BLaER1 (cell line): ENCODE measurements around the gene MAF.

Source experiments
- H3K27ac ChIP-seq: shearing (Covaris generic); formaldehyde crosslinking; 2 replicates; pipeline ENCODE4 v1.8.1; 2022
- H3K27me3 ChIP-seq: shearing (Covaris generic); formaldehyde crosslinking; 2 replicates; pipeline ENCODE4 v1.8.1; 2022
- H3K36me3 ChIP-seq: shearing (Covaris generic); formaldehyde crosslinking; 2 replicates; pipeline ENCODE4 v1.8.1; 2022
- H3K4me1 ChIP-seq: shearing (Covaris generic); formaldehyde crosslinking; 2 replicates; pipeline ENCODE4 v1.8.1; 2022
- H3K4me2 ChIP-seq: shearing (Covaris generic); formaldehyde crosslinking; 2 replicates; pipeline ENCODE4 v1.8.1; 2022
- H3K4me3 ChIP-seq: shearing (Covaris generic); formaldehyde crosslinking; 2 replicates; pipeline ENCODE4 v1.8.1; 2022
- H3K9ac ChIP-seq: shearing (Covaris generic); formaldehyde crosslinking; 2 replicates; pipeline ENCODE4 v1.8.1; 2022
- H3K9me3 ChIP-seq: shearing (Covaris generic); formaldehyde crosslinking; 2 replicates; pipeline ENCODE4 v1.8.1; 2022
- H4K20me1 ChIP-seq: shearing (Covaris generic); formaldehyde crosslinking; 2 replicates; pipeline ENCODE4 v1.8.1; 2022
- Cebpa-rat ChIP-seq: shearing (Covaris generic); IDR thresholded peaks from 2 replicates; pipeline ENCODE4 v1.8.1; 2022

The MAF gene

GRCh38 chr16:79559532-79559931, 41.0 kb downstream of the MAF start:
- Histone ChIP-seq H3K4me1 (no peaks in the 10 kb centered on the region), H4K20me1 (no peaks in the 10 kb centered on the region), H3K9me3 (peaks cover 3% of the 10 kb centered on the region; the same call in 1 of the 2 replicates), H3K36me3 (no peaks in the 10 kb centered on the region), H3K27me3 (no peaks in the 10 kb centered on the region), H3K27ac (no peak overlapping the region), H3K4me3 (no peak overlapping the region), H3K4me2 (no peak overlapping the region), H3K9ac (no peak overlapping the region)
- no peak for TF ChIP-seq Cebpa-rat

GRCh38 chr16:79557421-79557820, 43.1 kb downstream of the MAF start:
- Histone ChIP-seq H3K4me2 (no peak overlapping the region), H3K9me3 (peaks cover 3% of the 10 kb centered on the region; the same call in 1 of the 2 replicates), H3K4me1 (no peaks in the 10 kb centered on the region), H3K9ac (no peak overlapping the region), H3K36me3 (no peaks in the 10 kb centered on the region), H4K20me1 (no peaks in the 10 kb centered on the region), H3K27ac (no peak overlapping the region), H3K4me3 (no peak overlapping the region), H3K27me3 (no peaks in the 10 kb centered on the region)
- no peak for TF ChIP-seq Cebpa-rat

- H3K27me3 ChIP-seq: no peaks in the 10 kb centered on the region
- no peak overlapping the region for H3K27ac ChIP-seq
- no peaks in the 10 kb centered on the region for H3K4me1 ChIP-seq
- no peak overlapping the region for H3K4me2 ChIP-seq
- peaks cover 3% of the 10 kb centered on the region; the same call in 1 of the 2 replicates for H3K9me3 ChIP-seq
- no peaks in the 10 kb centered on the region for H4K20me1 ChIP-seq
- no peak overlapping the region for H3K4me3 ChIP-seq
- no peak for TF ChIP-seq Cebpa-rat
- no peak overlapping the region for H3K9ac ChIP-seq
- H3K36me3 ChIP-seq: no peaks in the 10 kb centered on the region
These were observed 45.6 kb downstream of the MAF start for GRCh38 chr16:79554912-79555311.

- Histone ChIP-seq H3K27ac (no peak overlapping the region), H3K4me1 (no peaks in the 10 kb centered on the region), H3K36me3 (no peaks in the 10 kb centered on the region), H3K27me3 (no peaks in the 10 kb centered on the region), H3K9me3 (no peaks in the 10 kb centered on the region), H4K20me1 (no peaks in the 10 kb centered on the region), H3K4me3 (no peak overlapping the region), H3K4me2 (no peak overlapping the region), H3K9ac (no peak overlapping the region)
- TF ChIP-seq Cebpa-rat: no peak
These were observed 50.2 kb downstream of the MAF start for GRCh38 chr16:79550373-79550772.

GRCh38 chr16:79547085-79547484, 53.5 kb downstream of the MAF start:
- Histone ChIP-seq H4K20me1 (no peaks in the 10 kb centered on the region), H3K9ac (no peak overlapping the region), H3K27ac (no peak overlapping the region), H3K36me3 (no peaks in the 10 kb centered on the region), H3K4me3 (no peak overlapping the region), H3K9me3 (no peaks in the 10 kb centered on the region), H3K4me1 (no peaks in the 10 kb centered on the region), H3K4me2 (no peak overlapping the region), H3K27me3 (no peaks in the 10 kb centered on the region)
- no peak for TF ChIP-seq Cebpa-rat
